ENCODE measurements around the gene TMEM154.

Gene TMEM154

GRCh38 chr4:152579916-152580315 is 99.9 kb downstream of the TMEM154 start:
- TF ChIP-seq CTCF (IDR thresholded peaks at IDR 0.05) = no peak
- Histone ChIP-seq H3K27ac (no peak overlapping the region), H3K36me3 (no peaks in the 10 kb centered on the region), H3K4me3 (no peak overlapping the region), H3K4me1 (peaks cover 0 to 1% (median 0%) of the 10 kb centered on the region in 4 donors), H3K9me3 (no peaks in the 10 kb centered on the region), H3K27me3 (no peaks in the 10 kb centered on the region)
- no peak for DNase-seq
- intact Hi-C loops (cut with DNase I; ENCODE audit: low total_unique reads) = no loop called here

- Histone ChIP-seq H3K4me3 (no peak overlapping the region), H3K9me3 (no peaks in the 10 kb centered on the region), H3K27me3 (no peaks in the 10 kb centered on the region), H3K36me3 (no peaks in the 10 kb centered on the region), H3K4me1 (no peaks in the 10 kb centered on the region), H3K27ac (no peak overlapping the region)
- DNase-seq = no peak
- no peak for TF ChIP-seq CTCF (IDR thresholded peaks at IDR 0.05)
- intact Hi-C loops (cut with DNase I; ENCODE audit: low total_unique reads) = no loop called here
Observed at GRCh38 chr4:152579107-152579764, 100.6 kb downstream of the TMEM154 start.

GRCh38 chr4:152578670-152579069 is 101.1 kb downstream of the TMEM154 start:
- no peaks in the 10 kb centered on the region for H3K27me3 ChIP-seq
- H3K4me1 ChIP-seq = no peaks in the 10 kb centered on the region
- no peaks in the 10 kb centered on the region for H3K36me3 ChIP-seq
- no peak overlapping the region for H3K4me3 ChIP-seq
- DNase-seq = no peak
- no peaks in the 10 kb centered on the region for H3K9me3 ChIP-seq
- no peak for TF ChIP-seq CTCF (IDR thresholded peaks at IDR 0.05)
- H3K27ac ChIP-seq = no peak overlapping the region
- intact Hi-C loops (cut with DNase I; ENCODE audit: low total_unique reads) = no loop called here

GRCh38 chr4:152577708-152578396 is 101.9 kb downstream of the TMEM154 start:
- Histone ChIP-seq H3K36me3 (no peaks in the 10 kb centered on the region), H3K4me1 (no peaks in the 10 kb centered on the region), H3K4me3 (no peak overlapping the region), H3K9me3 (no peaks in the 10 kb centered on the region), H3K27me3 (no peaks in the 10 kb centered on the region), H3K27ac (no peak overlapping the region)
- intact Hi-C loops (cut with DNase I; ENCODE audit: low total_unique reads) = no loop called here
- TF ChIP-seq CTCF (IDR thresholded peaks at IDR 0.05) = no peak
- no peak for DNase-seq

GRCh38 chr4:152575533-152575932 is 104.3 kb downstream of the TMEM154 start:
- H3K4me3 ChIP-seq = no peak overlapping the region
- no peak overlapping the region for H3K27ac ChIP-seq
- no peaks in the 10 kb centered on the region for H3K36me3 ChIP-seq
- intact Hi-C loops (cut with DNase I; ENCODE audit: low total_unique reads) = no loop called here
- no peaks in the 10 kb centered on the region for H3K4me1 ChIP-seq
- no peak for DNase-seq
- H3K27me3 ChIP-seq = no peaks in the 10 kb centered on the region
- H3K9me3 ChIP-seq = no peaks in the 10 kb centered on the region
- no peak for TF ChIP-seq CTCF (IDR thresholded peaks at IDR 0.05)

Data from tibial artery (tissue), 4 donors.